Fibroblast of gingiva (primary cell): ENCODE data around the gene TIAM1.

Experiments
- DNase-seq: peaks from one replicate; pipeline ENCODE4 v3.0.0-alpha.2; 2011; ENCODE audit warnings: low read depth

TIAM1 gene

DNA sequence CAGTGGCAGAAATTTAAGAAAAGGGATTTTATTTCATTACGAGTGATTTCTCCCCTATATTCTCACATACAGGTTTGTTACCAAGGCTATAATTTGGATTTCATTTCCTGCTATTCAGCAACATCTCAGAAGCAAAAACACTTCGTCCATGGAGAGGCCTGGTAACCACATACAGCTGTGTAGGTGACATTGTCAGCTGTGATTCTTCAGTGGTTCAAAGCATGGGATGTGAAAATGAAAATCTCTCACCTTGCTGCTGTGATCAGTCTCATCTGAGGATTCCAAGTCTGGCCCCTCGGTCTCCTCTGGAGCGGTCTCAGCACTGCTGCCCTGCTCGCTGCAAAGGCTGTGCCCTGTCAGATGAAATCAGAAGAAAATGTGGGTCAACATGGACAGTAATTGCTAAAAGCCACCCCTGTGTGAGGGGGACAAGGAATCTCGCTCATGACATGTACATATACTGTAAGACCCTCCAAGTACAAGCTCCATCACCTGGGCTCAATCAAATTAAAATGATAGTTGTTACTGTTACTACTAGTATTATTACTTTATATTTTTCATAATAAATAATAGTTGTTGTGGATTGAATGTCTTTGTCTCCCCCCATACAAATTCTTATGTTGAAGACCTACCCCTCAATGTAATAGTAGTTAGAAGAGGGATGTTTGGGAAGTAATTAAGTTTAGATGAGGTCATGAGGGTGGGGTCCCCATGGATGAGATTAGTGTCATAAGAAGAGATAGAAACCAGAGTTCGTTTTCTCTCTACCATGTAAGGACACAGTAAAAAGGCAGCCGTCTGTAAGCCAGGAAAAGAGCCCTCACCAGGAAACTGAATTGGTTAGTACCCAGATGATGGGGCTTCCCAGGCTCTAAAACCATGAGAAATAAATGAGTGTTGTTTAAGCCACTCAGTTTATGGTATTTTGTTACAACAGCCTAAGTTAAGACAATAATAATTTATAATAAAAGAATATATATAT, 179.1 kb downstream of the TIAM1 start:
- DNase-seq, result no peak

DNA sequence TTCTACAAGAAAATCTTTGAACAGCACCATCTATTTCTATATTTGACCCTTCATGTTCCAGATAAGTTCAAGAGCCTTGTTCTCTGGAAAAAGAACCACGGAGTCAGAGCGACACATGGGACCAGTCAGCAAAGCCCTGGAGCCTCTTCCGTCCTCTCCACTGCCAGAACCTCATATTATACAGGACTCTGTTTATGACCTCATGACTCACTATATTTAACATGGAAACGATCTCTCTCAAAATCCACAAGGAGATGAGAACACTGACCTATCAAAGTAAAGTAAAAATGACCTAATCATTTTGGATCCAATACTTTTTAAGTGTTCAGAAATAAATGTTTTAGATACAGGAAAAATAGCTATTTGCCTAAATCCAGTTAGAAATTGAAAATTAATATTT, 181.2 kb downstream of the TIAM1 start:
- DNase-seq, result peak; percentile 41

DNA sequence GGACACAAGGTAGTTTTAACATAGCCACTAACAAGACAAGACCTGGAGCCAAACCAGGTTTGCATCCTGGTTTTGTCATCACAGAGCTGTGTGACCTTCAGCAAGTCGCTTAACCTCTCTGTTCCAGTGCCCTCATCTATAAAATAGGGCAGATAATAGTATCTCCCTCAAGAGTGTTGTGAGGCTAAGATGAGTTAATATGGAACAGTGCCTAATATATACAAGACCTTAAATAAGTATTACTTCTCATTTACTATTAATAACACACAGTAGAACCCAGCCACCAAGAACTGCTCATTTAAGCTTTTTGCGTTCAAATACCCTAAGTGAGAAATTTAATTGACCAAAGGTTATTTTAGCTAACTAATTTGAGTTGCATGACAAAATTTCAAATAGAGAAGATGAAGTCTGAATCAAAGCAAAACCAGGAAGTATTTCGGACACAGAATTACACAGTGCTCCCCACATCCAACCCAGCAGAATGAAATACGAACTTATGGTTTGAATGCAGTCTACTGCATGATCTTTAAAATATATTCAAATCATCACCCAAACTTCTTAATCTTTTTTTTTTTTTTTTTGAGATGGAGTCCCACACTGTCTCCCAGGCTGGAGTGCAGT, 181.9 kb downstream of the TIAM1 start:
- no peak for DNase-seq

DNA sequence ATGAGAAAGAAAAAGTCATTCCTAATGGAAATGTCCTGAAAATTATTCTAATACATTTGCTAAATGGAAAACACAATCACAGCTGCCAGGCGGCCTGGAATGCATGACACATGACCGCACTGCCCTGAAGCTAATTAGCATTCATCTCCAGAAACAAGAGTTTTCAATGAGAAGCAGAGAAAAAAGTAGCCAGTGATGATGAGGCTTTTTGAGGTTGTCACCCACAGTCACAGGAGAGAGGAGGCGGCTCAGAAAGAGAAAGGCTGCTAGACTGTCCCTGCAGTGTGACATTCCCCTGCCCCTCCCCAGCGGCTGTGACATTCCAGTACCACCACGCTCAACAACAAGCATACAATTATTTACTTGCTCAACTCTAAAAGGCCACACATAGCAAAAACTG, 182.9 kb downstream of the TIAM1 start:
- peak; percentile 52 for DNase-seq

DNA sequence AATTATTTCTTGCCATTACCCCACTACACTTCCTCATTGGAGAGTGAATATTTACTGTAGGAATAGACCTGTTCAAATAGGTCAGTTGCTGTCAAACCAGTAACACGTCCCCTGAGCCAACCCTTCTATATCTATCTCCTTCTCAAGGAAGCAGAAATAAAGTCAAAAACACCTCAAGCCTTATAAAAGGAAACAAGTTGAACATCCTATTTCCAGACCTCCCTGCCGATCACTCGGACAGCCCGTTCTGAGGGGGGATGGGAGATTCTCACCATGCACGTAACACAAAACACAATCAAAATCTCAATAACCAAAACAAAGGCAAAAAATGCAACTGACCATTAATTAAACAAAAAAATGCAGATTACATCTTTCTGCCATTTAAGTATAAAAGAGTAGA, 184.3 kb downstream of the TIAM1 start:
- DNase-seq, result no peak

DNA sequence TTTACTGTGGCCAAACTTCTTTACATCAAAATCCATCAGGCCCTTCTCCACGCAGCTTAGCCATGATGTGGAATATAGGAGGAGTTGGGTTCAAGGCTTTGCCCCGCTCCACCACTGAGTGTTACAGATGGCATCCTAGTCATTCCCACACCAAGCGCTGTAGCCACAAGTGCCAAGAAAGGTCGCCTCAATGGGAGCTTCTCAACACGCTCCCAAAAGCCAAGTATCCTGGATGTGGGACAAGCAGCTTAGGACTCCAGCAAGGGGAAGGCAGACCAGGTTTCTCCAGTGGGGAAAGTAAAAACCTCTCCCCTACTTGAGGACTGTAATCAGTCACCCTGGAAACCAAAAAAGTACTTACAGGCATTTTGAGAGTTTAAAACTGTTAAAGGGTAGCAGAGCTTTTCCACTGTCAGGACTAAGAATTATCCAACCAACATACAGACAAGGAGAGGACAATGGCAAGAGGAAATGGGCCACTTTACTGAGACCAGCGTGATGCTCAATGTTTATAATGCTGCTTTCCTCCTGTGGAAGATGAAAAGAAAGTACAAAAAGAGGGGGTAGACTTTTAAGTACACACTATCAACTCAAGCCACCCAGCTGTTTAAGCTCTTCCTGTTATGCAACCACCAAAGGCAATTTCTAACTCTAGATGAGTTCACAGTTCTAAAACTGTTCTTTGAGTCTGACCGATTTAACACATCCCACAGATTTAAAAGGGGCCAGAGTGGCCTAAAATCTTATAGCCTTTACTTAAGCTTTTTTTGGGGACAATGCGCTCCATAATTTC, 185.1 kb downstream of the TIAM1 start:
- no peak for DNase-seq

DNA sequence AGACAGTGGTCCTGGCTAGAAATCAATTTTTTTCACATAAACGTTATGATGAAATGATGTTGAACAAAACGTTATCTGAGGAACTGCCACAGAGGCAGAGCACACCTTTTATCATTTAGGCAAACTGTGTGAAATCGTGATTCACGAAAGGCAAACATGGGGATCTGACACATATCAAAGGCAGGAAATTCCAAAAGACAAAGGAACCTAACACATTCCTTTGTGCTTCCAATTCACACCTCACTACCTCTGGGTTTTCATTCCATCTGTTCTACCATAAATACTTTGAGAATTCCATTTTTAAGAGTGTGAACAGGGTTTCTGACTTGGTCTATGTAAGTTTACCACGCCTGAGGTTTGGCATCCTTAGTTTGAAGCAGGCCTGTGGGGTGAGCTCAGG, 186.3 kb downstream of the TIAM1 start:
- DNase-seq, result no peak

DNA sequence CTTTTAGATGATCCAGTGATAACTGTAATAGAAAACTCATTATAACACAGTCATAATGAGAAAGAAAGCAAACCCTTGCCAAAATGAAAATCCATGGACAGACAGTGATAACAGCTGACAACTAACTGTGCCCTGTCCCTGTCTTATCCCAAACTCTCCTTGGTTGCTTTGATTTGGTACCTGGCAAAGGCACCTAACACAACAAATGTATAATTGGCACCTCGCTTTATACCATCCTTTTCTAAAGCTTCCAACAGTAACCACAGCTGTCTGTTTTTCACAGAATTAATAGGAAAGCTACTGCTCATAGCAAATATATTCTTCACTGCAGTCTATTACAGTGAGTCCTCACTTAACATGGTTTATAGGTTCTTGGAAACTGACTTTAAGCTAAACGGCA, 187.4 kb downstream of the TIAM1 start:
- DNase-seq, result no peak

DNA sequence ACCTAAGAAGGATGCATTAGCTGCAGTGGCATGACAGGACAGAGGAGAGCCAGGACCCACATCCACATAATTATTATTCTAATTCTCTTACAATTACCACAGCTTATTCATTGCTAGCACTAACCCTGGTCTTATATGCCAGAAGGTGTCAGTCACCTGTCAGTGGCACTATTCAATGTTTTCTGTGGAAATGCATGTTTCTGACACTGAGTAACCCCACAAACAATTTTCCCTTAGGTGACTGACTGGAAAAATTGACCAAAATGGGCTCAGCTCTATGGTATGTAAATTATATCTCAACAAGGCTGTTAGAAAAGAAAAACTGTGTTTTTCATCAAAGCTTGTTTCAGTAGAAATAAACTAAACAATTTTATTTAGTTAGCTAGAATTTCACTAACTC, 187.9 kb downstream of the TIAM1 start:
- DNase-seq, result no peak

DNA sequence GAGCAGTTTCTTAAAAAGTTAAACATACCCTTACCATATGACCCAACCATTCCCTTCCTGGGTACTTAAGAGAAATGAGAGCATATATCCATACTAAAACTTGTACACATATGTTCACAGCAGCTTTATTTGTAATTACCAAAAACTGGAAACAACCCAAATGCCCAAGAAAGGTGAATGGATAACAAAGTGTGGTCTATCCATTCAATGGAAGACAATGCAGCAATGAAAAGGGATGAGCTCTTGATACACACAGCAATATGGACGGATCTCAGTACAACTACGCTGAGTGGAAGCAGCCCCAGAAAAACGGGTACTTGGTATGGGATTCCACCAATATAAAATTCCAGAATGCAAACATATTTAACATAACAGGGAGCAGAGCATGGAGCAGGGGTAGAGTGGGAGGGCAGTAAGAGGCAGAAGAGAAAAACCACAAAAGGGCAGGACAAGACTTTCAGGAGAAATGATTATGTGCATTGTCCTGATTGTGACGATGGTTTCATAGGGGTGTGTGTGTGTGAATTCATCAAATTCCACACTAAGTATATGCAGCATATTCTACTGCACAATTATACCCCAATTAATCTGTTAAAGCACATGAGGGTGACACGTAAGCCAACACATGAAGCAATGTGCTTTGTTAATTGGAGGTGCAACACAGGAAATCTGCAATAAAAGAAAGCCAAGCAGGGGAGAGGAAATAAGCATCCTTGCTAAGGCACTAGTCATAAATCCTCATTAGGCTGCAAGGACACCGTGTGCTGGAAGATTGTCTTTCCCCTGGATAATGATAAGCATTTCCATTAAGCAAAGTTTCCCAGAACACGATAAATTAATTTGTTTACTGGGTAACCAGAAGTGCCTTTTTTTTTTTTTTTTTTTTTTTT, 192.7 kb downstream of the TIAM1 start:
- no peak for DNase-seq

DNA sequence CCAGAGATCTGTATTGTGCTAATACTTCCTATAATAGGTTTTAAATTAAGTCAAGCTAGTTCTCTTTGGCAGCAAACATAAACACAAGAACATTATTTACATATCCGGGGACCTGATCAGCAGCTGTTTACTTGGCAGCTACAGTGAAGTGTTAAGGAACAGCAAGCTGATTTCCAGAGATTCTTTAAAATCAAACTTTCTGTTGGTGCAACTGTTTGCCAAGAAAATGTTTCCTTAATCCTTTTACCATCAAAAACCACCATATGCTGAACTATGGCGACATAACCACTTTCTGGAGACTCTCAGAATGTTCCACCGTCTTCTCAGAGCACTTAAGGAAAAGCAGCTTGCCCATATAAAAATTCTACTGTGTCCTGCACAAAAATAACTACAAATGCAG, 198.8 kb downstream of the TIAM1 start:
- DNase-seq, result peak; percentile 8

DNA sequence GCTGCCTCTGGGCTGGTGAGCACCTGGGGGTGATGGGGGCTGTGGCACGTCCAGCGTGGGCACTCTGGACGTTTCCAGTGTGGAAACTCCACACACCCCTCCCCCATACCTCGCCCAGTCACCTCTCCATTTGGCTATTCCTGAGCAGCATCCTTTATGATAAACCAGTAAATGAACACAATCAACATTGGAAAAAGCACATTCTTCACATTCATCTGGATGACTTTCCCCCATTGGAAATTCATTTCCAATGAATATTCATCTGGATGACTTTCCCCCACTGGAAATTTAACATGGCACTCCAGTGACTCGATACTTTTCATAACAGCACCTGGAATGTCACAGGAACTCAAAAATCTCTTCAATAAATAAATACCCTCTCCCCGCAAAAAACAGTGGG, 201.0 kb downstream of the TIAM1 start:
- DNase-seq, result no peak

DNA sequence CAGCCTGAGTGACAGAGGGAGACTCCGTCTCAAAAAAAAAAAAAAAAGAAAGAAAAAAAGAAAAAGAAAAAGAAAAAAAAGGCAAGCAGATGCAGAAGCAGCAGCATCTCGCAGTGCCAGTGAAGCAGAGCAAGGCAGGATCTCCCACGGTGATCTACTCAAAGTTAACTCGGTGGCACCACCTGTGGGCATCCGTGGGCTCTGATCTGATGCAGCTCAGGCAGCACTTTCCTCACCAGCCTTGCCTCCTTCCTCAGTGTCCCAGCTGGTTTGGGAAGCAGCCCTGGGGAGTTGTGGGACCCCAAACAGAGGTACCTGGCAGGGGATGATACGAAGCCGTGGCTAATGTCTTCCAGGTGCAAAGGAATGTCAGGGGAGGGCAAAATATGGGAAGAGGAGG, 201.5 kb downstream of the TIAM1 start:
- DNase-seq, result no peak

DNA sequence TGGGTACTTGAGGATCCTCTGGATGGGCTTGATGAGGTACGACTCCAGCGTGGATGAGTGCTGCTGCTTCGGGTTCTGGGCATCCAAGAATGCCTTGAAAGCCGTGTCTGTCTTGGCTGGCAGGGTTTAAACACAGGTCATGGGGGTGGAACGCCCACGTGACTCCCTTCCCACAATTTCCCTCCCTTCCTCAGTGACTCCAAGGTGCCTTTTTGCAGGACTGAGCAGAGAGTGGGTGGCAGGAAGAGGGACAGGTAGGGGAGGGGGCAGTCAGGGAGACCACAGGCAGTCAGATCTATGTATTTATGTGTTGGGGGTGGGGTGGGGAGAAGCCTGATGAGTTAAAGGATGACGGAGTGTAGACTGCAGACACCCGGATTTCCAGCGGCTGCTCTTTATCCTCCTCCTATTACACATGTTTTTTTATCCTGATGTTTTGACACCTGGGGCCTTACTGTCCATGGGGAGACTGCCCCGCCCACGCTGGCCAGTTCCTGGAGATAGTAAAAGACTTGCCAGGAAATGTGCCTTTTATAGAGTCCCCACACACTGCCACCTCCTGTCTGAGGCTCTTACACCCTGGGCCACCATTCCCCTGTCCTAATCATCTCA, 202.6 kb downstream of the TIAM1 start:
- DNase-seq, result no peak

DNA sequence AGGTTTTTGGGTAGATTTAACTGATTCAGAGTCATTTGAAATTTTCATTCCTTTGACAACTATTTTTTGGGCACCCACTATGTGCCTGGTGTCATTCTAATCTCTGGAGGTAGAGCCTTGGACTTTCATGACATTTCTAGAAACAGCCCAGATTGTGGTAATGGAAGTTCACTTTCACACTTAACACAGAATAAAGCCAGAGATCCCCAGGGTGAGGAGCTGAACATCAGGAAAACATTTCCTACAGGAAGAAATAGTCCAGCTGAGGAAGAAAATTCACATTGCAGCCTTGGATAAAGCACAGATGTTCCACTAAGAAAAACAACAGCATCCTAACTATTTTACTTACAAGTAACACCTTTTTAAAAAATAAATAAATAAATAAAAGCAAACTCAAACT, 203.4 kb downstream of the TIAM1 start:
- no peak for DNase-seq

DNA sequence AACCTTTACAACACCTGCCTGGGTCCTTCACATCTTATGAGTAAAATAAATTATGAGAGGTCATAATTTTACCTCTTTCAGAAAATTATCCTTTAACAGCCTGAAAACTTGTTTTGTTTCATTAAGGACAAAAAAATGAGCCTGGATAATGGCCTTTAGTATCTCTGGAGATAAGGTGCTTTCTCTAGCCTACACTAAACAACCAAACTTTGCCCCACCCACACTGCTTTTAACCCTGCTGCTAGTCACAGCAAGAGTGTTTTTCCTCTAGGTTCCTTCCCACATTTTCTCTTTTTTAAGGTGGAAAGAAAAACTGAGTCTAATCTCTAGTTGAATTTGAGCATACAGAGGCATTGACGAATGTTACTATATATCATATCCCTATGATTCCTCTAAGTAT, 204.0 kb downstream of the TIAM1 start:
- no peak for DNase-seq

DNA sequence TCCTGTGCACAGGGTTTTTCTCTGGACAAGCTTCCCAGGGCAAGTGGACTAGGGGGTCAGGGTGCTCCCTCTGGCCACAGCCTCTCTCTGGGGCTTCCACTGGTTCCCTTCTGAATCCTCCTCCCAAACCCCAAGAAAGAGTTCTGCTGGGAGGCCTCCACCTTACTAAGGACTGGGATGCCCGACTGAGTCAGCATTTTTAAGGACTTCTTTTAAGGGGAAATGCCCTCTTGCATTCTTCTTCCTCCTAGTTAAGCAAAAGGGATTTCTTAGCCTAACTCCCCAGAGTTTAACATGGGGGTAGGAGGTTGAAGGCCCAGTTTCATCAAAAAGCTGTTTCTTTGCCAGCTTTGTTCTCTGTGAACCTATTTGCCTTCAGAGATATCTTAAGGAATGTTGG, 206.1 kb downstream of the TIAM1 start:
- no peak for DNase-seq

DNA sequence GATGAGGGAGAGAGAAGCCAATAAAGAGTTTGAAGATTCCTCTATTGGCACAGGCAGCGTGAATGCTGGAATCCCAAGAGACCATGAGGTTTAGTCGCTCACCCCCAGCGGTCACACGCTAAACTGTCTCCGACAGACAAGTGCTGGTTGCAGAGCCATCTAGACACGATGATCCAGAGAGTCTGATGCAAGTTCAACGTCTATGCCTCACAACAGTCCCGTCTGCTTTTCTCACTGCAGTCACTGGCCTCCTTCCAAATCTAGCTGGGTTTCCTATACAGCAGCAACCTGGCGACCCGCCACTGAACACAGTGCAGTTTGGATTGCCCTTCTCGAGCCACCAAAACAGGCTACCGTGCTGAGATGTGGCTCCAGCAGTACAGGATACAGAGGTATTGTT, 207.2 kb downstream of the TIAM1 start:
- no peak for DNase-seq

DNA sequence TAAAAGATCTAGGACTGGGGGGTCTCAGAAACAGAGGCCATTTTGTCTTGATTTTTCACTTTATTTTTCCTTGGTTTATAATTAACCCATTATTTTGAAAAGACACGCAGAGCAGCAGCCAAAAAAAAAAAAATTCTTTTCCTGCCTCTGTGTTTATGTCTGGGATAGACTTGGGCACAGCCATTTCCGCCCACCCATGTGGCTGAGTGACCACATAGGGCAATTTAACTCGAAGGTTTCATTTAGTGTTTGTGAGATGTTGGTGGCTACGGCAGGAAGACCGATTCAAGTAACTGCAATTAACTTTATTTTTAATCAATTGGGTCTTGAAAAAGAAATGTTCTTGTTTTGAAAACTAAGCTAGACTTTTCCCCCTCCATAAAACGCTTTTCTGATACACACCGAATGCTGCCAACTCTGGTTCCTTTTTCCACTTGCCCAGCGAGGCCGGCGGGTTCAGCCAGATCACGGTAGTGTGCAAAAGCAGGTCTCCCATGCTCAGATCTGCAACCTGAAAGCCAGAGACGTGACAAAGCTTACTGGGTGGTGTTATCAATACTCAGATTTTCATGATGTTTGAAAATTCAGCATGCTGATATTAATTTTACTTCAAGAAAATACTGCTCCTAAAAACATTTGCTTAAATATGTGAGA, 208.4 kb downstream of the TIAM1 start:
- DNase-seq, result no peak

DNA sequence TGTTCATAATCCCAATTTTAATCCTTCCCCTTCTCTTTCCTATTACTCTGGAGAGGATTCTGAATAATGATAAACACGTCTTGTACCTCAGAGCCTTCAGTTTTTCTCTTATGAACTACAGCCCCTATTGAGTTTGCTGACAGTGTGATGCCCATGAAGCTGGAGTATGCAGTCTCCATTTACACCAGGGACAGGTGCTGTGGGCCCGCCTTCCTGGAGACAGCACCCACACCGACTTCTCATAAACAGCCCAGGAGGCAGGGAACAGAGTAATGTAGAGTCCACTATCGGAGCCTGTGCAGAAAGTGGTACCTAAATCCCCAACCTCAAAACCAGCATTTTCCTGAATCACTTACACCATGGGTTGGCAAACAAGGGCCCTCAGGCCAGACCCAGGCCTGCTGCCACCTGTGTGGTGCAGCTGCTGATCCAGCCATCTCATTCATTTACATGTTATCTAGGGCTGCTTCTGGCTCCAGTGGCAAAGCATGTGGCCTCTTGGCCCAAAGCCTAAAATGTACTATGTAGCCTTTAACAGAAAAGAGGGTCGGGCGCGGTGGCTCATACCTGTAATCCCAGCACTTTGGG, 210.7 kb downstream of the TIAM1 start:
- DNase-seq, result no peak
